ENCODE data around the gene SDR42E1. TPM values are rescaled to one million over a fixed set of nuclear protein-coding genes. Genes with fewer than 3 reads are reported as not detected.

The SDR42E1 gene
- total and polyA plus RNA-seq, 2 of the 4 experiments (the other 2 are of a cell fraction): 0.44 to 0.72 TPM

DNA sequence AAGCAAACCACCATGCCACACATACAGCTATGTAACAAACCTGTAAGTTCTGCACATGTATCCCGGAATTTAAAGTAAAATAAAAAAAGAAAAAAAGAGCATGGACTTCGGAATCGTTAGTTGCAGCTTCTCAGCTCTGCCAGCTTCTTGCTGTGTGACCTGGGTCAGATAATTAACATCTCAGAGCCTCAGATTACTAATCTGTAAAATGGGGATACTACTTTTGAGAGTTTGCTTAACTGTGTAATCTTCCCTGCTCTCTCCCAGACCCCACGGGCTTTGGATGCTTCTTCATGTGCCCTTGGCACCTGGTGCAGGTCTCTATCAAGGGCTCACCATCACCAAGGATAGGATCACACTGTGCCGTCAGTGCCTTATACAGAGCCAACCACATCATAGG lies 40.4 kb upstream of the SDR42E1 start:
- H3K36me3 ChIP-seq (ENCODE audit: control insufficient read depth, insufficient read depth, low read length): no peaks in the 10 kb centered on the region
- no peak overlapping the region for H3K4me2 ChIP-seq (ENCODE audit: low read depth, low read length)
- no peak overlapping the region for H3K9ac ChIP-seq (ENCODE audit: low read depth, low read length)
- no peak overlapping the region for H3K4me3 ChIP-seq (ENCODE audit: insufficient read depth, low read depth, low read length)
- H3K4me1 ChIP-seq (ENCODE audit: control insufficient read depth, insufficient read depth, low read length): no peaks in the 10 kb centered on the region
- POLR2A ChIA-PET (ENCODE audit: unreplicated experiment): no interaction called here
- H3K9me1 ChIP-seq (ENCODE audit: insufficient read depth, low read length): no peaks in the 10 kb centered on the region
- WGBS, 2 experiments (ENCODE audit: extremely low coverage in 2 of 2, insufficient read length in 1 of 2): no CpG with 5 or more reads among the region's 5 CpGs
- no peaks in the 10 kb centered on the region for H3K79me1 ChIP-seq (ENCODE audit: low read depth in 1 of 2, low read length in 2 of 2)
- H2BK120ac ChIP-seq (ENCODE audit: low read depth, low read length): no peak overlapping the region
- no peak overlapping the region for H3K56ac ChIP-seq (ENCODE audit: extremely low read depth, insufficient read depth, low read length)
- no peak overlapping the region for H3K18ac ChIP-seq (ENCODE audit: low read depth, low read length)
- H3K23ac ChIP-seq (ENCODE audit: low read depth, low read length): no peak overlapping the region
- H3K27me3 ChIP-seq (ENCODE audit: control insufficient read depth, insufficient read depth, low read length): peaks cover 3% of the 10 kb centered on the region; the same call in 1 of the 2 replicates
- intact Hi-C loops (cut with micrococcal nuclease): no loop called here
- H4K8ac ChIP-seq (ENCODE audit: low read depth in 2 of 2, low read length in 2 of 2): no peak overlapping the region
- DNase-seq (no peak), ATAC-seq (ENCODE audit: low read depth) (no peak)
- no peak overlapping the region for H2BK5ac ChIP-seq (ENCODE audit: low read depth, low read length, poor library complexity, severe bottlenecking)
- no peaks in the 10 kb centered on the region for H4K20me1 ChIP-seq (ENCODE audit: insufficient read depth, low read length)
- no peak overlapping the region for H4K91ac ChIP-seq (ENCODE audit: insufficient read depth, low read depth, low read length)
- no peak overlapping the region for H3K27ac ChIP-seq (ENCODE audit: insufficient read depth, low read length)
- no peak overlapping the region for H2BK15ac ChIP-seq (ENCODE audit: low read depth, low read length)
- H3K4ac ChIP-seq (ENCODE audit: low read depth, low read length): no peak overlapping the region
- CTCF ChIA-PET: no interaction called here
- dilution Hi-C loops (cut with HindIII; ENCODE audit: low sequenced_read_pairs, unreplicated experiment): no loop called here
- H2BK20ac ChIP-seq (ENCODE audit: low read depth, low read length): no peak overlapping the region
- no peak overlapping the region for H2AFZ ChIP-seq (replicated peaks; ENCODE audit: low read length, poor library complexity)
- no peak overlapping the region for H4K5ac ChIP-seq (ENCODE audit: low read depth, low read length)
- H3K9me3 ChIP-seq (ENCODE audit: control insufficient read depth, insufficient read depth, low read length): no peaks in the 10 kb centered on the region
- in situ Hi-C loops (cut with MboI; ENCODE audit: low sequenced_read_pairs): no loop called here
- H3K14ac ChIP-seq (replicated peaks; ENCODE audit: low read depth, low read length): no peak overlapping the region
- no TSS peak for BruUV-seq (replicated peaks)
- TF ChIP-seq POLR2A (IDR thresholded peaks at IDR 0.05; ENCODE audit: low read depth, low read length): no peak
- TF ChIP-seq CEBPB (IDR thresholded peaks at IDR 0.05; ENCODE audit: low read depth, low read length): no peak
- H2AK9ac ChIP-seq (replicated peaks; ENCODE audit: low read depth, low read length, poor library complexity): no peak overlapping the region
- no peak overlapping the region for H2AK5ac ChIP-seq (ENCODE audit: low read depth, low read length)
